GM12878 (cell line): ENCODE data around the gene HES7. TPM values are rescaled to one million over a fixed set of nuclear protein-coding genes. Genes with fewer than 3 reads are reported as not detected.

Experiments used
- CHD4 ChIP-seq: fragments of 200-600 bp; sonication (generic); IDR thresholded peaks from 2 replicates; pipeline ENCODE4 v1.6.1; 2016; ENCODE audit warnings: mild to moderate bottlenecking
- EP300 ChIP-seq, 2 experiments: fragments of 150-350 bp in 1 of 2; IDR thresholded peaks; 2 replicates each; pipeline ENCODE4 v1.6.1; 2011 to 2012; ENCODE audit warnings: low read depth in 2 of 2, low read length in 2 of 2, borderline replicate concordance in 1 of 2, improper control_type of control experiment in 1 of 2, inconsistent platforms in 1 of 2; ENCODE audit not compliant: control insufficient read depth in 1 of 2
- ETV6 ChIP-seq, 2 experiments: fragments of 450-650 bp in 1 of 2; IDR thresholded peaks in 1 of 2; conservative IDR thresholded peaks in 1 of 2; 2 replicates each; pipeline ENCODE4 v1.6.1; 2014; ENCODE audit warnings: antibody characterized with exemption in 1 of 2, borderline replicate concordance in 1 of 2, low read depth in 1 of 2, mild to moderate bottlenecking in 1 of 2, moderate library complexity in 1 of 2
- EZH2 ChIP-seq: IDR thresholded peaks from 2 replicates; pipeline ENCODE4 v1.6.1; 2012; ENCODE audit warnings: low read depth, mild to moderate bottlenecking, control low read depth, inconsistent platforms, low read length, borderline replicate concordance; ENCODE audit not compliant: control insufficient read depth
- FOXK2 ChIP-seq: fragments of 450-650 bp; IDR thresholded peaks from 2 replicates; pipeline ENCODE4 v1.6.1; 2017; ENCODE audit warnings: mild to moderate bottlenecking, moderate library complexity
- IKZF2 ChIP-seq, 2 experiments: fragments of 450-650 bp; IDR thresholded peaks; 2 replicates each; pipeline ENCODE4 v1.6.1; 2017; ENCODE audit warnings: mild to moderate bottlenecking in 2 of 2, moderate library complexity in 2 of 2
- MEF2A ChIP-seq: IDR thresholded peaks from 2 replicates; pipeline ENCODE4 v1.6.1; 2011; ENCODE audit warnings: low read depth, mild to moderate bottlenecking, low read length, moderate library complexity; ENCODE audit not compliant: insufficient read depth
- MTA3 ChIP-seq: IDR thresholded peaks from 2 replicates; pipeline ENCODE4 v1.6.1; 2012; ENCODE audit warnings: low read length, inconsistent platforms, borderline replicate concordance
- NFYA ChIP-seq: IDR thresholded peaks from 2 replicates; pipeline ENCODE4 v1.6.1; 2011; ENCODE audit warnings: low read depth, mild to moderate bottlenecking, low read length, improper control_type of control experiment, borderline replicate concordance
- NKRF ChIP-seq: fragments of 450-650 bp; conservative IDR thresholded peaks from 2 replicates; pipeline ENCODE4 v1.6.1; 2017; ENCODE audit warnings: mild to moderate bottlenecking, moderate library complexity
- NRF1 ChIP-seq: conservative IDR thresholded peaks from 2 replicates; pipeline ENCODE4 v1.6.1; 2011; ENCODE audit warnings: mild to moderate bottlenecking, low read depth, low read length, improper control_type of control experiment
- PAX5 ChIP-seq: IDR thresholded peaks from 2 replicates; pipeline ENCODE4 v1.6.1; 2011; ENCODE audit warnings: low read depth, low read length, borderline replicate concordance
- POLR2A ChIP-seq: IDR thresholded peaks from 2 replicates; pipeline ENCODE4 v1.6.1; 2011; ENCODE audit warnings: low read depth, mild to moderate bottlenecking, low read length
- POLR2AphosphoS5 ChIP-seq: IDR thresholded peaks from 2 replicates; pipeline ENCODE4 v1.6.1; 2011; ENCODE audit warnings: mild to moderate bottlenecking, low read length, inconsistent platforms
- USF2 ChIP-seq: IDR thresholded peaks from 2 replicates; pipeline ENCODE4 v1.6.1; 2011; ENCODE audit warnings: low read depth, low read length, improper control_type of control experiment, borderline replicate concordance
- polyA plus RNA-seq, 11 experiments: library from polyadenylated mRNA; depleted of rRNA in 4 of 11; unstranded in 6 of 11; stranded (reverse) in 5 of 11; fragments of >200 nt; fragmentation: Nextera tagmentation in 4 of 11; fragmentation: Illumina TruSeq in 1 of 11; extraction: Ambion mirVana in 4 of 11; extraction: Trizol in 1 of 11; gene quantifications; 1 replicate in 1 of 11; 2 replicates in 10 of 11; pipeline versions ENCODE4 v1.2.1 to v1.2.3, GENCODE V29; 2011 to 2016; ENCODE audit warnings: inconsistent platforms in 2 of 11, missing spikeins in 2 of 11, low read depth in 1 of 11
- total RNA-seq, 4 experiments: library from RNA; depleted of rRNA in 3 of 4; stranded (reverse); fragments of >200 nt in 3 of 4; fragmentation: Illumina TruSeq in 1 of 4; extraction: Trizol in 1 of 4; gene quantifications; 2 replicates each; pipeline versions ENCODE4 v1.2.1 to v1.2.3, GENCODE V29; 2013 to 2021
- TF ChIP-seq, protein P1 (sequence below): fragments of 450-650 bp; IDR thresholded peaks from 2 replicates; pipeline ENCODE4 v1.6.1; 2016; ENCODE audit warnings: mild to moderate bottlenecking, moderate library complexity, borderline replicate concordance
- TF ChIP-seq, protein P2 (sequence below), 3 experiments: IDR thresholded peaks in 2 of 3; conservative IDR thresholded peaks in 1 of 3; 2 replicates each; pipeline ENCODE4 v1.5.1; 2011; ENCODE audit warnings: low read depth in 3 of 3, low read length in 3 of 3, mild to moderate bottlenecking in 3 of 3, control low read depth in 2 of 3, moderate library complexity in 2 of 3, inconsistent platforms in 1 of 3, mixed read lengths in 1 of 3; ENCODE audit not compliant: control insufficient read depth in 2 of 3, insufficient read depth in 1 of 3; ENCODE audit errors: extremely low read depth in 1 of 3
- TF ChIP-seq, protein P3 (sequence below): IDR thresholded peaks from 2 replicates; pipeline ENCODE4 v1.6.1; 2011; ENCODE audit warnings: mild to moderate bottlenecking, low read depth, low read length, moderate library complexity; ENCODE audit not compliant: insufficient replicate concordance

The HES7 gene
- total and polyA plus RNA-seq, 10 of the 15 experiments (the other 5 are each of a cell fraction or from before 2014, with no cell fraction given): 0.07 to 1.3 (median 0.63) TPM; not detected in 4

DNA sequence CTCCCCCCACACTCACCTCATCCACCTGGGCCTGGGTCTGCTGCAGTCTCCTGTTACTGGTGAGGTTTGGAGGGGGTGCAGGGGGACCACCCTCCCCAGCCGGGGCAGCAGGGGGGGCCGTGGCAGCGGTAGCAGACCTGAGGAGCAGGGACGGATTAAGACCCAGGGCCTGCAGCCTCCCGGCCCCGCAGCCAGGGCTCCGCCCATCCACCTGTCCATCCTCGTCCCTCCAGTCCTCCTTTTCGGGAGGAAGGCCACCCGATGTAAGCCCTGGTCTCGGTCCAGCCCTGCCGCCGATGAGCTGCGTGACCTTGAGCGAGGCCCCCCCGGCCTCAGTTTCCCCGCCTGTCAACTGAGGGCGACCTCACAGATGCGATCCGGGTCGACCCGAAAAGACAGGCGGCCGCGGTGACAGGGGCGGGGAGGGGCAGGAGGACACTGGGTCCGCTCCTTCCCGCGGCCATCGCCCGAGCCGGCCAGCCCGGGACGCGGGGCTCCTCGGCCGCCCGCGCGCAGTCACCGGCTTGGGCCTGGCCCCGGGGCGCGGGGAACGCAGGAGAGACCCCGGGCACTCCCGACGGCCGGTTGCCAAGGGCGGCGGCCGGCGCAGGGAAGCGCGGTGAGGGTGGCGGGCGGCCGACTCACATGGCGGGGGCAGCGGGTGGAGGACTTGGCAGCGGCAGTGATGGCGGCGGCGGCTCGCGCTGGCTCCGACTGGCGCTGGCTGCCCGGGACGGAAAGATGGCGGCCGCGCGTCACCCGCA, 38.5 kb upstream of the HES7 start, which contains the start of gene VAMP2 (continued):
- TF ChIP-seq USF2: no peak
- TF ChIP-seq FOXK2: no peak
- no peak for TF ChIP-seq ETV6 (conservative IDR thresholded peaks at IDR 0.05 in 1 of 2, IDR thresholded peaks at IDR 0.05 in 1 of 2; ENCODE audit: borderline replicate concordance in 1 of 2, low read depth in 1 of 2)
- TF ChIP-seq EP300 (IDR thresholded peaks at IDR 0.05; ENCODE audit: borderline replicate concordance in 1 of 2, control insufficient read depth in 1 of 2, low read depth in 2 of 2, low read length in 2 of 2): no peak
- TF ChIP-seq, protein P1, sequence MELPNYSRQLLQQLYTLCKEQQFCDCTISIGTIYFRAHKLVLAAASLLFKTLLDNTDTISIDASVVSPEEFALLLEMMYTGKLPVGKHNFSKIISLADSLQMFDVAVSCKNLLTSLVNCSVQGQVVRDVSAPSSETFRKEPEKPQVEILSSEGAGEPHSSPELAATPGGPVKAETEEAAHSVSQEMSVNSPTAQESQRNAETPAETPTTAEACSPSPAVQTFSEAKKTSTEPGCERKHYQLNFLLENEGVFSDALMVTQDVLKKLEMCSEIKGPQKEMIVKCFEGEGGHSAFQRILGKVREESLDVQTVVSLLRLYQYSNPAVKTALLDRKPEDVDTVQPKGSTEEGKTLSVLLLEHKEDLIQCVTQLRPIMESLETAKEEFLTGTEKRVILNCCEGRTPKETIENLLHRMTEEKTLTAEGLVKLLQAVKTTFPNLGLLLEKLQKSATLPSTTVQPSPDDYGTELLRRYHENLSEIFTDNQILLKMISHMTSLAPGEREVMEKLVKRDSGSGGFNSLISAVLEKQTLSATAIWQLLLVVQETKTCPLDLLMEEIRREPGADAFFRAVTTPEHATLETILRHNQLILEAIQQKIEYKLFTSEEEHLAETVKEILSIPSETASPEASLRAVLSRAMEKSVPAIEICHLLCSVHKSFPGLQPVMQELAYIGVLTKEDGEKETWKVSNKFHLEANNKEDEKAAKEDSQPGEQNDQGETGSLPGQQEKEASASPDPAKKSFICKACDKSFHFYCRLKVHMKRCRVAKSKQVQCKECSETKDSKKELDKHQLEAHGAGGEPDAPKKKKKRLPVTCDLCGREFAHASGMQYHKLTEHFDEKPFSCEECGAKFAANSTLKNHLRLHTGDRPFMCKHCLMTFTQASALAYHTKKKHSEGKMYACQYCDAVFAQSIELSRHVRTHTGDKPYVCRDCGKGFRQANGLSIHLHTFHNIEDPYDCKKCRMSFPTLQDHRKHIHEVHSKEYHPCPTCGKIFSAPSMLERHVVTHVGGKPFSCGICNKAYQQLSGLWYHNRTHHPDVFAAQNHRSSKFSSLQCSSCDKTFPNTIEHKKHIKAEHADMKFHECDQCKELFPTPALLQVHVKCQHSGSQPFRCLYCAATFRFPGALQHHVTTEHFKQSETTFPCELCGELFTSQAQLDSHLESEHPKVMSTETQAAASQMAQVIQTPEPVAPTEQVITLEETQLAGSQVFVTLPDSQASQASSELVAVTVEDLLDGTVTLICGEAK: no peak
- TF ChIP-seq NKRF: peak; percentile 89
- TF ChIP-seq, protein P2, sequence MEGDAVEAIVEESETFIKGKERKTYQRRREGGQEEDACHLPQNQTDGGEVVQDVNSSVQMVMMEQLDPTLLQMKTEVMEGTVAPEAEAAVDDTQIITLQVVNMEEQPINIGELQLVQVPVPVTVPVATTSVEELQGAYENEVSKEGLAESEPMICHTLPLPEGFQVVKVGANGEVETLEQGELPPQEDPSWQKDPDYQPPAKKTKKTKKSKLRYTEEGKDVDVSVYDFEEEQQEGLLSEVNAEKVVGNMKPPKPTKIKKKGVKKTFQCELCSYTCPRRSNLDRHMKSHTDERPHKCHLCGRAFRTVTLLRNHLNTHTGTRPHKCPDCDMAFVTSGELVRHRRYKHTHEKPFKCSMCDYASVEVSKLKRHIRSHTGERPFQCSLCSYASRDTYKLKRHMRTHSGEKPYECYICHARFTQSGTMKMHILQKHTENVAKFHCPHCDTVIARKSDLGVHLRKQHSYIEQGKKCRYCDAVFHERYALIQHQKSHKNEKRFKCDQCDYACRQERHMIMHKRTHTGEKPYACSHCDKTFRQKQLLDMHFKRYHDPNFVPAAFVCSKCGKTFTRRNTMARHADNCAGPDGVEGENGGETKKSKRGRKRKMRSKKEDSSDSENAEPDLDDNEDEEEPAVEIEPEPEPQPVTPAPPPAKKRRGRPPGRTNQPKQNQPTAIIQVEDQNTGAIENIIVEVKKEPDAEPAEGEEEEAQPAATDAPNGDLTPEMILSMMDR (IDR thresholded peaks at IDR 0.05 in 2 of 3, conservative IDR thresholded peaks at IDR 0.05 in 1 of 3; ENCODE audit: control insufficient read depth in 2 of 3, extremely low read depth in 1 of 3, insufficient read depth in 1 of 3, low read depth in 3 of 3, low read length in 3 of 3): no peak
- no peak for TF ChIP-seq EZH2
- TF ChIP-seq POLR2AphosphoS5: peak; percentile 71; the same call in 1 of the 2 replicates
- TF ChIP-seq IKZF2 (IDR thresholded peaks at IDR 0.05): no peak
- no peak for TF ChIP-seq PAX5
- TF ChIP-seq, protein P3, sequence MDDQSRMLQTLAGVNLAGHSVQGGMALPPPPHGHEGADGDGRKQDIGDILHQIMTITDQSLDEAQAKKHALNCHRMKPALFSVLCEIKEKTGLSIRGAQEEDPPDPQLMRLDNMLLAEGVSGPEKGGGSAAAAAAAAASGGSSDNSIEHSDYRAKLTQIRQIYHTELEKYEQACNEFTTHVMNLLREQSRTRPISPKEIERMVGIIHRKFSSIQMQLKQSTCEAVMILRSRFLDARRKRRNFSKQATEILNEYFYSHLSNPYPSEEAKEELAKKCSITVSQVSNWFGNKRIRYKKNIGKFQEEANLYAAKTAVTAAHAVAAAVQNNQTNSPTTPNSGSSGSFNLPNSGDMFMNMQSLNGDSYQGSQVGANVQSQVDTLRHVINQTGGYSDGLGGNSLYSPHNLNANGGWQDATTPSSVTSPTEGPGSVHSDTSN: no peak
- no peak for TF ChIP-seq NRF1
- TF ChIP-seq MTA3: no peak
- TF ChIP-seq POLR2A: peak; percentile 93
- no peak for TF ChIP-seq CHD4
- TF ChIP-seq MEF2A: no peak
- no peak for TF ChIP-seq NFYA
